HG03457 (cell line): Measurements from ENCODE around the gene CPN2.

Experiments used
- ATAC-seq: cut with Tn5 transposase; IDR thresholded peaks from one replicate; pipeline ENCODE4 v1.9.1; 2021; ENCODE audit warnings: moderate number of reproducible peaks; ENCODE audit not compliant: unreplicated experiment

The CPN2 gene

DNA sequence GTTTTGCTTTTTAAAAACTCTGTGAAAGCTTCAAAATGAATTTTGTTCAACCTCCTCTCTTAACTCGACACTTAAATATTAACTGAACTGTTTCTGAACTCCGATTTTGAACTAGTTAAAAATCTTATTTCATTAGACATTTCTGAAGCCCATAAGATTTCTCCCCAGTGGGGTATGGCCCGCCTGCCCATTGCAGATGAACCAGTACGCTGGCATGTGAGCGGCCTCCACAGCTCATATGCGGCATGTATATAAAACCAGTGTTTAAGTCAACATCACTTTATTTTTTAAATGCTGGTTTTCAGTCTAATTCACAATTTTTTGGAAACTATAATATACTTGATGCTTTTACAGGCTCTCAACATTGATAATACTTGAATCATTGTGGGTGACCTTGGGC is 50.2 kb downstream of the CPN2 start:
- ATAC-seq = no peak

DNA sequence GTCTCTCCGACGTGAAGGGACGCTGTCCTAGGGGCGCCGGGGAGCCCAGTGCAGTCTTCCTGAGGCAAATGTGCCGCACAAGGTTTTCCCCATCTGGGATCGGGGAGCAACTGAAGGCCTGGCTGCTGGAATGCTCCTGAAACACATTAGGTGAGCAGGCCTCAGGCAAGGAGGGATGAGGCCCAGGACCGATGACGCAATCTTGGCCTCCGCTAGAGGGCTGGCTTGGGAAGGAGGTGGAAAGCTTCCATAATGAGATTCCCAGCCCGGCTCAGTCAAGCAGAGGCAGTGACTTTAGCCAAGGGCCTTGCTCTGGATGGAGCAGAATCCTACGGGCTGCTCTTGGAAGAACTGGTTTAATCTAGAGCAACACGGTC is 50.8 kb downstream of the CPN2 start:
- no peak for ATAC-seq

DNA sequence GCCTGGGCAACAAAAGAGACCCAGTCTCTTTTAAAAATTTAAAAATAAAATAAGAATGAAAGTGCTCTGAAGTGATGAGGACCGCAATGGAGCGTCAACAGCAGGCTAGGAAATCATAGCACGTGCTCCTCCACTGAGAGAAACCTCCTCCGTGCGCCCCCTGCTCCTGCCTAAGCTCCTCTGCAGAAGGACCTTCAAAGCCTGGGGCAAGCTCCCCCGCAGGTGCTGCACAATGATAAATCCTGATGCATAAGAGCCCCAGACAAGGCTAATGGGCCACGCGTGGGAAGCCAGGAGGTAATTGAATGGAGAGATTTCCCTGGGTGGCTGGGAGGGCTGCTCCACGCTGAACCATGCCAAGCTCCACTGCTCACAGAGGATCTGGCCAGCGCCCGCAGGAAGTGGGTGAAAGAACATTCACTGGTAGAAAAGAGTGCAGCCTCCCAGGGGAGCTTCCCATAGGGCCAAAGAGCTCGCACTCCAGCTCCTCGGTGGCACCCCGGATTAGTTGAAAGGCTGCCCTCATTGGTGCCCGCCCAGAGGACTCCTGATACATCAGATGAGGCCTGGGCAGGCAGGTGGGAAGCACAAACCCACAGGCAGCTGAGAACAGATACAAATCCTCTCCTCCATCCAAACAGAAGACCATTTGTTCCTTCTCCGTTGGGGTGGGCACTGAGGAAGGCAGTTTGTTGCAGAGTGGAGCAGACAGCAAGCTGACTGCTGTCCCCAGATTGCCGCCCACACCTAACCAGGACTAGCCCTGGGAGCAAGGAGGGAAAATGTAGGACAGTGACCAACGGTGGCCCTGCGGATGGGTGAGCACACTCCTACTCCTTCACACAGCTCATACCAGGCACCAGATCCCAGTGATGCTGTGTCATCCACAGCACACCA is 52.5 kb downstream of the CPN2 start:
- no peak for ATAC-seq

- no peak for ATAC-seq
Observed at GRCh38 chr3:194296454-194297263, 54.5 kb downstream of the CPN2 start.

GRCh38 chr3:194294895-194295214 is 56.3 kb downstream of the CPN2 start:
- no peak for ATAC-seq

DNA sequence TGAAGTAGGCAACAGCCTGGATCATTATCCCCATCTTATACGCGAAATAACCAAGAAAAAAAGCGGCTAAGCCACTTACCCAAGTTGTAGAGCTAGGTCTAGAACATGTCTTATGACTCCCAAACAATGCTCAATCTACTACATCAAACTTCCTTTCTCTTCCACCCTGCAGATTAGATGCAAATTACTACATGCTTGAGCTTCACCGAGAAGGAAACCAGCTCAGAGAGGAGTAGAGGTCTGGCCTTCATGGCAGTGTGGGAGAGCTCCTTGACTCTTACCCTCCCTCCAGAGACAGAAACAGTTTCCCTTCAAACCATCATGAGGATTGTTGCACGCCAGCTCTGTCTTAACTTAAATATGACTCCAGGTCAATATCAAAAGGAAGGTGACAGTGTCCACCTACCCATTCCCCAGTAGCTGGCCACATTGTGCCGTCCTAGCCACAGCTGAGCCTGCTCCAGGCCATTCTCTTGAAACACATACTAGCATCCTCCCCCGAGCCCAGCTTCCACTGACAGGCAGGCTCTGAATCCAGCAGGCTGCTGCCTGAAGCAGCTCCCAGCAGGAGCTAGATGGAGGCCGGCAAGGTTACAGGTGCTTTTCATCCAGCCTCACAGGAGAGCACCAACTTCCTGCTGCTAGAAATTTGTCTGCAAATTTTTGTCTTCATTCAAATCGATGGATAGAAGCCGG is 56.8 kb downstream of the CPN2 start:
- no peak for ATAC-seq

- no peak for ATAC-seq
Observed at GRCh38 chr3:194293546-194294198, 57.5 kb downstream of the CPN2 start.

DNA sequence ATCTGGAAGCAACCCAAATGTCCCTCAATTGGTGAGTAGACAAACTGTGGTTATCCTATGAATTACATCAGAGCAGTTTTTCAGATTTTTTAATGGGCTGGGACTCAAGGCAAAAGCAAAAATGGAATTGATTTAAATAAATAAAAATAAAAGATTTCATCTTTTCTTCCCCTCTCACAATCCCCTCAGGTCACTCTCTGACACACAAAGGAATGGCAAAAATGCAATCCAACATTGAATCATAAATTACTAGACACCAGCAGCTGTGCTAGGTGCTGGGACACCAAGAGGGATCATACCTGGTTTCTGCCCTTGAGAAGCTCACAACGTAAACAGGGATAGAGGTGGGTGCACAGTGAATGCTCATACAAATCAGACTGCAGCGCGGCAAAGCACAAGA is 58.8 kb downstream of the CPN2 start:
- ATAC-seq = no peak
